Measurements from ENCODE around the gene TBC1D22A.

TBC1D22A gene

GRCh38 chr22:46902998-46903916, 140.8 kb downstream of the TBC1D22A start:
- H3K4me3 ChIP-seq (ENCODE audit: low read depth, low read length): no peak overlapping the region
- TF ChIP-seq, protein P1, sequence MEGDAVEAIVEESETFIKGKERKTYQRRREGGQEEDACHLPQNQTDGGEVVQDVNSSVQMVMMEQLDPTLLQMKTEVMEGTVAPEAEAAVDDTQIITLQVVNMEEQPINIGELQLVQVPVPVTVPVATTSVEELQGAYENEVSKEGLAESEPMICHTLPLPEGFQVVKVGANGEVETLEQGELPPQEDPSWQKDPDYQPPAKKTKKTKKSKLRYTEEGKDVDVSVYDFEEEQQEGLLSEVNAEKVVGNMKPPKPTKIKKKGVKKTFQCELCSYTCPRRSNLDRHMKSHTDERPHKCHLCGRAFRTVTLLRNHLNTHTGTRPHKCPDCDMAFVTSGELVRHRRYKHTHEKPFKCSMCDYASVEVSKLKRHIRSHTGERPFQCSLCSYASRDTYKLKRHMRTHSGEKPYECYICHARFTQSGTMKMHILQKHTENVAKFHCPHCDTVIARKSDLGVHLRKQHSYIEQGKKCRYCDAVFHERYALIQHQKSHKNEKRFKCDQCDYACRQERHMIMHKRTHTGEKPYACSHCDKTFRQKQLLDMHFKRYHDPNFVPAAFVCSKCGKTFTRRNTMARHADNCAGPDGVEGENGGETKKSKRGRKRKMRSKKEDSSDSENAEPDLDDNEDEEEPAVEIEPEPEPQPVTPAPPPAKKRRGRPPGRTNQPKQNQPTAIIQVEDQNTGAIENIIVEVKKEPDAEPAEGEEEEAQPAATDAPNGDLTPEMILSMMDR (IDR thresholded peaks at IDR 0.05; ENCODE audit: control insufficient read depth, extremely low read depth, insufficient read depth): no peak
- DNase-seq (ENCODE audit: low read depth): no peak

- no peak overlapping the region for H3K4me3 ChIP-seq (ENCODE audit: low read depth, low read length)
- TF ChIP-seq, protein P1 (IDR thresholded peaks at IDR 0.05; ENCODE audit: control insufficient read depth, extremely low read depth, insufficient read depth): no peak
- no peak for DNase-seq (ENCODE audit: low read depth)
These were observed 143.0 kb downstream of the TBC1D22A start for GRCh38 chr22:46905415-46905814.

DNA sequence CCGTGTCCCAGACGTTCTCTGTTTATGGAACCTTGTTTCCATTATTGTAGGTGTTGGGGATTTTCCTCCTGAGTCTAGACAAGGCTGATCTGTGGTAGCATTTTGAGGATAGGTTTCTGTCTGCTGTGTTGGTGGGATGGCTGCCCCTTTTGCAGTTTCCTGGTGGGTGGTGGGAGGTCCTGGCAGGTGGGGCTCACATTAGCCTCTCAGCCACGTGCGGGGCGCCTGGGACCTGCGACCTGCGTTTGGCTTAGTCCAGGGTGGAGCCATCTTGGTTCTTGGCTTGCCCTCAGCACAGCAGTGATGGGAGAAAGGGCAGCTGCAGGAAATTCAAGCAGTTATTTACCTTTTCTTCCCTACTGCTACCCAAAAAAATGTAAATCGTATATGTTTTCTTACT, 143.4 kb downstream of the TBC1D22A start:
- TF ChIP-seq, protein P1 (IDR thresholded peaks at IDR 0.05; ENCODE audit: control insufficient read depth, extremely low read depth, insufficient read depth): no peak
- no peak for DNase-seq (ENCODE audit: low read depth)
- H3K4me3 ChIP-seq (ENCODE audit: low read depth, low read length): no peak overlapping the region

DNA sequence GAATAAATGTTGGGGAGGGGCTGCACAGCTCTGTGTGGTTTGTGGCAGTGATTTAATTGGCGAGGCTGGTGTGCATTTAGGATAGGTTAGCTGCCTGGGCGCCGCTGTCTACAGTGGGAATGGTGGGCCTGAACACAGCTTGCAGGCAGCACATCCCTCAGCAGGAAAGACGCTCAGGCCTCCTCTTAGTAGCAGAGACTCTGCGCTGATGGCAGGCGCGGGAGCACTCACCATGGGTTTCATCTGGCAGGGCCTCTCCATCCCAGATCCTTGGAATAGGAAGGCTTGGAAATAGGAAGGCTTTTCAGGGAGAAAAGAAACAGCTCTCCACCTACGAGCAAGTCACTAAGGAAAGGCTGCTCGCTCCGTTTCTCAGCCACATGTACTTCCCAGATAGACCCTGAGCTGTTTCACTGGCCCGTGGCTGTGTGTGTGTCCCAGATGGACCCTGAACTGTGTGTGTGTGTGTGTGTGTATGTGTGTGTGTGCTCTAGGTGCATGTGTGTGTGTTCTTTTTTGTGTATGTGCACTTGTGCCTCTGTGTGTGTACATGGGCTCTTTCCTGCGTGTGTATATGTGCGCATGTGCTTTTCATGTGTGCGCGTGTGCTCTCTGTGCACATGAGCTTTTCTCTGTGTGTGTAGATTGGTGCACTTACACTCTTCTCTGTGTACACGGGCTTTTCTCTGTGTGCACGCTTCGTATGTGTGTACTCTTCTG, 144.0 kb downstream of the TBC1D22A start:
- TF ChIP-seq, protein P1 (IDR thresholded peaks at IDR 0.05; ENCODE audit: control insufficient read depth, extremely low read depth, insufficient read depth): no peak

DNA sequence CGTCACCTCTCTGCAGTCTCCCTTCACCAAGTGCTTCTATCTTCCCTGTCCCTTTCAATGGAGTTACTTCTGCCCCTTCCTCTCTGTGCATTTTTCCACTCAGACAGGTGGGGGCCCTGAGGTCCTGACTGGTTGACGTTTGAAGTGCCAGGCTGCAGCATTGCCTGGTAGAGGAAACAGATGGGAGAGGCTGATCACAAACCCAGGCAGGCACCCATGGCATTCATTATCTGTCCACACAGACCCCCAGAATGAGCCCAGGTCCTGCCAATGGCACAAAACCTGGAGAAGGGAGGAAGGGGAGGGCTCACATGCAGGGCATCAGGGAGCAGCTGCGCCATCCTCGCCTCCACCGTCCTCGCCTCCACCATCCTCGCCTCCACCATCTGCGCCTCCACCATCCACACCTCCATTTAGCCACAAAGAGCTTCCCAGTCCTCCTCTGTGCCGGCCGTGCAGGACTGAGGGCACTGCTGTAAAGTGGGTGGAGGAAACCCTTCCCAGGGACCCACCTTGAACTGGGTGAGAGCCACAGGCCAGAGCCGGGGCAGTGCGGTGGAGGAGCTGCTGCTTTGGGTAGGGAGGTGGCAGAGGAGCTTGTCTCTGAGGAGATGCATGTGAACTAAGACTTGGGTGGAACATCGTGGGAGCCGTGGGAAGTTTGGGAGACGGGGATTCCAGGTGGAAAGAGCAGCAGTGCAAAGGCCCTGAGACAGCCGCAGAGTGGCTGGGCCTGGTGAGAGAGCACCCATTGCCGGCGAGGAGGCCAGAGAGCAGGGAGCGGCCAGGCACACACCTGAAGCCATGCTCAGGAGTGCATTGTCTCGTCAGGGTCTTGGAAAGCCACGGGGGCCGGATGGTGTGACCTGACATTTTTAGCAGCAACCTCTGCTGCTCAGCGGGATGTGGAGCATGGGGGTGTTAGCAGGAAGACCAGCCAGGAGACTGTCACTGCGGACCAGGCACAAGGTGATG, 145.1 kb downstream of the TBC1D22A start:
- TF ChIP-seq, protein P1 (IDR thresholded peaks at IDR 0.05; ENCODE audit: control insufficient read depth, extremely low read depth, insufficient read depth): no peak
- DNase-seq (ENCODE audit: low read depth): no peak
- H3K4me3 ChIP-seq (ENCODE audit: low read depth, low read length): no peak overlapping the region

More for the DNA sequence above, 144.0 kb downstream of the TBC1D22A start:
- H3K4me3 ChIP-seq (ENCODE audit: low read depth, low read length): no peak overlapping the region
- no peak for DNase-seq (ENCODE audit: low read depth)

DNA sequence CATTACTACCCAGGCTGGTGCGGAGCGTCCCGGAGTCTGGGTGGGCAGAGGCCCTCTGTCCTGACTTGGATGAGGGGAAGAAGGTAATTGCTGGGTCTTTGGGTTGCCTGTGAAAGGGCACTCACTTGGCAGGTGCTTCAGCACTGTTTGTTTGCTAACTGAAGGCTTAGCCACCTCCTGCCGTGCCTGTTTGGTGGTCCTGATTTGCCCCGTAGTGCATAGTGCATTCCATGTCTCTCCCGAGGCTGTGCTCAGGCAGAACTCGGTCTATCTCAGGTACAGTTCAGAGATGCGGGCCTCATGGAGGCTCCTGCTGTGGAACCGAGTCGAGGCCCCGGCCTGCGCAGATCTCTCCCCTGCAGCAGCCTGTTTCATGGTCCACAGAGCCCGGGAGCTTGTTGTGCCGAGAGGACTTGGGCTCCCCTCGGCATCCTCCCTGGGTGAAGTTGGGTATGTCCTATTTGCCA, 146.2 kb downstream of the TBC1D22A start:
- DNase-seq (ENCODE audit: low read depth): no peak
- TF ChIP-seq, protein P1 (IDR thresholded peaks at IDR 0.05; ENCODE audit: control insufficient read depth, extremely low read depth, insufficient read depth): no peak
- no peak overlapping the region for H3K4me3 ChIP-seq (ENCODE audit: low read depth, low read length)
